Peyer's patch (tissue), 4 donors: ENCODE results near the gene MMEL1. TPM values are rescaled to one million over a fixed set of nuclear protein-coding genes. Genes with fewer than 3 reads are reported as not detected.

Experiments used
- DNase-seq, 3 donors: peaks; one replicate each; pipeline ENCODE4 v3.0.0-alpha.2; 2017 to 2019
- H3K27ac ChIP-seq, 4 donors: fragments of 200-600 bp; sonication (generic); one replicate each; pipeline ENCODE4 v1.5.1; 2016 to 2019
- H3K27me3 ChIP-seq, 2 donors: fragments of 200-600 bp; sonication (generic); one replicate each; pipeline ENCODE4 v1.5.1; 2019
- H3K36me3 ChIP-seq, 3 donors: fragments of 200-600 bp; sonication (generic); one replicate each; pipeline ENCODE4 v1.5.1; 2016 to 2019
- H3K4me1 ChIP-seq, 4 donors: fragments of 200-600 bp; sonication (generic); one replicate each; pipeline ENCODE4 v1.5.1; 2016 to 2019
- H3K4me3 ChIP-seq, 4 donors: fragments of 200-600 bp; sonication (generic); 1 replicate in 3 of 4; 2 replicates in 1 of 4; pipeline ENCODE4 v1.5.1; 2016 to 2019; ENCODE audit warnings: mild to moderate bottlenecking in 1 of 4
- H3K9me3 ChIP-seq, 4 donors: fragments of 200-600 bp; sonication (generic); one replicate each; pipeline ENCODE4 v1.5.1; 2016 to 2019; ENCODE audit warnings: mild to moderate bottlenecking in 1 of 4
- POLR2A ChIP-seq, 2 donors: fragments of 450-650 bp; IDR thresholded peaks; one replicate each; pipeline ENCODE4 v1.5.1; 2017; ENCODE audit warnings: antibody characterized with exemption in 2 of 2, mild to moderate bottlenecking in 2 of 2, moderate library complexity in 2 of 2
- total RNA-seq, 4 donors: library from RNA; depleted of rRNA; stranded (reverse); fragments of >200 nt; gene quantifications; one replicate each; pipeline ENCODE4 v1.1.0, GENCODE V29; 2016
- TF ChIP-seq, protein P1 (sequence below), 6 experiments: fragments of 450-650 bp in 4 of 6; fragments of 200-600 bp in 2 of 6; sonication (generic) in 1 of 6; IDR thresholded peaks; one replicate each; pipeline ENCODE4 v1.5.1; 2017 to 2019; ENCODE audit warnings: antibody characterized with exemption in 6 of 6, mild to moderate bottlenecking in 3 of 6, moderate library complexity in 1 of 6

The MMEL1 gene
- total RNA-seq, 4 donors from 2014 or later: 7.4 to 51.7 (median 27.4) TPM

DNA sequence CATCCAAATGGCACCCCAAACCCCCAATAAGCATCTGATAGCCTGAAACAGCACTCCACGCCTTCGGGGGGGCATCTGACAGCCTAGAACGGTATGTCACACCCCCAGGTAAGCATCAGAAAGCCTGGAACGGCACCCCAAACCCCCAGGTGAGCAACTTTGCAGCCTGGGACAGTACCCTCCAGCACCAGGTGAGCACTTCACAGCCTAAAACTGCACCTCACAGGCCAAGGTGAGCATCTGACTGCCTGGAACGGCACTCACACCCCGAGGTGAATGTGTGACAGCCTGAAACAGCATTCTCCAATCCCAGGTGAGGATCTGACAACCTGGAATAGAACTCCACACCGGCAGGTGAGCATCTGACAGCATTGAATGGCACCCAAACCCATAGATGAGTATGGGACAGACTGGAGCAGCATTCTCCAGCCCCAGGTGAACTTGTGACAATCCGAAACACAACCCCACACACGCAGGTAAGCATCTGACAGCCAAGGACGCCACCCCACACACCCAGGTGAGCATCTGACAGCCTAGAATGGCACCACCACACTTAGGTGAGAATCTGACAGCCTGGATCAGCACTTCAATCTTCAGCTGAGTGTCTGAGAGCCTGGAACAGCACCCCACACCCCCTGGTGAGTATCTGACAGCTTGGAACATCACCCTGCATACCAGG lies 18.3 kb upstream of the MMEL1 start:
- peaks cover 0 to 18% (median 9%) of the 10 kb centered on the region in 4 donors for H3K9me3 ChIP-seq
- H3K4me3 ChIP-seq: no peak overlapping the region
- TF ChIP-seq, protein P1, sequence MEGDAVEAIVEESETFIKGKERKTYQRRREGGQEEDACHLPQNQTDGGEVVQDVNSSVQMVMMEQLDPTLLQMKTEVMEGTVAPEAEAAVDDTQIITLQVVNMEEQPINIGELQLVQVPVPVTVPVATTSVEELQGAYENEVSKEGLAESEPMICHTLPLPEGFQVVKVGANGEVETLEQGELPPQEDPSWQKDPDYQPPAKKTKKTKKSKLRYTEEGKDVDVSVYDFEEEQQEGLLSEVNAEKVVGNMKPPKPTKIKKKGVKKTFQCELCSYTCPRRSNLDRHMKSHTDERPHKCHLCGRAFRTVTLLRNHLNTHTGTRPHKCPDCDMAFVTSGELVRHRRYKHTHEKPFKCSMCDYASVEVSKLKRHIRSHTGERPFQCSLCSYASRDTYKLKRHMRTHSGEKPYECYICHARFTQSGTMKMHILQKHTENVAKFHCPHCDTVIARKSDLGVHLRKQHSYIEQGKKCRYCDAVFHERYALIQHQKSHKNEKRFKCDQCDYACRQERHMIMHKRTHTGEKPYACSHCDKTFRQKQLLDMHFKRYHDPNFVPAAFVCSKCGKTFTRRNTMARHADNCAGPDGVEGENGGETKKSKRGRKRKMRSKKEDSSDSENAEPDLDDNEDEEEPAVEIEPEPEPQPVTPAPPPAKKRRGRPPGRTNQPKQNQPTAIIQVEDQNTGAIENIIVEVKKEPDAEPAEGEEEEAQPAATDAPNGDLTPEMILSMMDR (IDR thresholded peaks at IDR 0.05): no peak
- TF ChIP-seq POLR2A (IDR thresholded peaks at IDR 0.05): no peak
- no peaks in the 10 kb centered on the region for H3K27me3 ChIP-seq
- peak in 2 of 3 donors; percentile 34 to 39 for DNase-seq
- H3K36me3 ChIP-seq: no peaks in the 10 kb centered on the region
- no peak overlapping the region for H3K27ac ChIP-seq
- H3K4me1 ChIP-seq: no peaks in the 10 kb centered on the region

DNA sequence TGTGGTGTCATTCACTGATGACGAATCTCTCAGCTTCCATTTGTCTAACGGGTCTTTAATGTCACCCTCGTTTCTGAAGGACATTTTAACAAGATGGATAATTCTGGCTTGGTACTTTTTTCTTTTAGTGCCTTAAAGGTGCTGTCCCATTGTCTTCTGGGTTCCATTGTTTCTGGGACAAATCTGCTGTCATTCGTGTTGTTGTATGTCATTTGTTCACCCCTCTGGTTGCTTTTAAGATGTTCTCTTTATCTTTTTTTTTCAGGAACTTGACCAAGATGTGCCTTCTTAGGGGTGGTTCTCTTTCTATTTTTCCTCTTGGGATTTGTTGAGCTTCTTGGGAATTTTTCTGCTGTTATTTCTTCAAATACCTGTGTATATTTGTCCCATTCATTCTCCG lies 14.0 kb upstream of the MMEL1 start:
- Histone ChIP-seq H3K4me3 (no peak overlapping the region), H3K4me1 (peaks cover 0 to 13% (median 10%) of the 10 kb centered on the region in 4 donors), H3K27me3 (no peaks in the 10 kb centered on the region), H3K27ac (no peak overlapping the region), H3K9me3 (peaks cover 0 to 19% (median 5%) of the 10 kb centered on the region in 4 donors), H3K36me3 (no peaks in the 10 kb centered on the region)
- TF ChIP-seq, protein P1 (IDR thresholded peaks at IDR 0.05): no peak
- no peak for TF ChIP-seq POLR2A (IDR thresholded peaks at IDR 0.05)
- DNase-seq: no peak

DNA sequence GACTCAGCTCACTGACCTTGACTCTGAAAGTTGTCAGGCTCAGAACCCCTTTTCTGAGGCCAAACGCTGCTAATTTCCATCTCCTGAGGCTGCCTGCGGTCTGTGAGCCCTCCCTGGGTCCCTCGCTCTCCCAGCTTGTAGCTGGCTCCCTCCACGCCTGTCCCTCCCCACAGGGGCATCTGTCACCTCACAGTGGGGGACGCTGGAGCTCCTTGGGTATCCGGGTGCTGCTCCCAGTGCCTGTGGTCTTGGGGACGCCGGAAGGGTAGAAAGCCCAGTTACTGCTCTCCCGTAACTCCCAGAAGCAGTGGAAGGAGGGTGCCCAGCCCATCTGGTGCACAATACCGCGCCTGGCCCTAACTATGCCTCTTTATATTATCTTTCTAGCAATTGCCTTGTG lies 13.0 kb upstream of the MMEL1 start:
- Histone ChIP-seq H3K4me1 (peaks cover 0 to 21% (median 13%) of the 10 kb centered on the region in 4 donors), H3K4me3 (no peak overlapping the region), H3K9me3 (peaks cover 0 to 19% (median 5%) of the 10 kb centered on the region in 4 donors), H3K27ac (no peak overlapping the region), H3K36me3 (no peaks in the 10 kb centered on the region), H3K27me3 (no peaks in the 10 kb centered on the region)
- no peak for TF ChIP-seq POLR2A (IDR thresholded peaks at IDR 0.05)
- TF ChIP-seq, protein P1 (IDR thresholded peaks at IDR 0.05): no peak
- peak in 2 of 3 donors; percentile 24 to 27 for DNase-seq

DNA sequence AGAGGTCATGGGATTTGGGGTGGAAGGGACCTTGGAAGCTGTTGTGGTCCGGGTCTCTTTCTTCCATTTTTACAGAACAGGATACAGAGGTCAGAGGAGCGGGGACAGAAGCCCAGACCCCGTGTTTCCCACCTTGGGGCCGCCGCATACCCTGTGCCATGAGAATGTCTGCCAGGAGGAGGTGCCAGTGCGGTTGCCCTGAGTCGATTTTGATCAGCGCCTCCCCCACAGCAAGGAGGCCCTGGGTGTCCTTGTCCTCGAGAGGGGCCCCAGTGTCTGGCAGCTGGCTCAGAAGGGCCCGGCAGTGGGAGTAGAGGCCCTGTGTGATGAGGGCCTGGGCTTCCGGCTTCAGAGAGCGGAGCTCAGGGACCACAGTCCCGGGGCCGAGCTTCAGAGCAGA lies 12.3 kb upstream of the MMEL1 start:
- H3K36me3 ChIP-seq: no peaks in the 10 kb centered on the region
- TF ChIP-seq, protein P1 (IDR thresholded peaks at IDR 0.05): no peak
- no peak for TF ChIP-seq POLR2A (IDR thresholded peaks at IDR 0.05)
- H3K27ac ChIP-seq: no peak overlapping the region
- peaks cover 0 to 21% (median 13%) of the 10 kb centered on the region in 4 donors for H3K4me1 ChIP-seq
- DNase-seq: peak in 2 of 3 donors; percentile 37 to 43
- H3K4me3 ChIP-seq: no peak overlapping the region
- H3K27me3 ChIP-seq: no peaks in the 10 kb centered on the region
- peaks cover 0 to 19% (median 5%) of the 10 kb centered on the region in 4 donors for H3K9me3 ChIP-seq

DNA sequence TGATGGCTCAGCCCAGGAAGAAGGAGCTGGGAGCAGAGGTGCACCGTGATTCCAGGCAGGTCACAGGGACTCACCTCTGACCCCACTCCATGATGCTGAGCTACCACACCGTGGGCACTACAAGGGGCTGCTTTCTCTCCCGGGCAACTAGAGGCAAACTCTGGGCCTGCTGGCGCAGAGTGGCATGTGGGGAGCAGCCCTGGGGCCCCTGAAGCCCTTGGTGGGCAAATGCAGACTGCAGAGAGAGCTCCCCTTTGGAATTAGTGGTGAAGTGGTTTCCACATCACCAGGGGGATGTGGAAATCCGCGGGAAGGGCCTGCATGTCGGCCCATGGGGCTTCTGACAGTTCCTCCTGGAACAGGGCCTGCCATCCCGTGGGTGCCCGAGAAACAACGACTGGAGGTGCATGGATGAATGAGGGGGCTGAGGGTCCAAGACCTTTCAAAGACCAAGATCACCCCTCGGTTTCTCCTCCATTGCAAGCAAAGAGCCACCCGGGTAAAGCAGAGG lies 11.8 kb upstream of the MMEL1 start:
- no peaks in the 10 kb centered on the region for H3K27me3 ChIP-seq
- H3K9me3 ChIP-seq: peaks cover 0 to 19% (median 5%) of the 10 kb centered on the region in 4 donors
- H3K4me1 ChIP-seq: peaks cover 0 to 21% (median 13%) of the 10 kb centered on the region in 4 donors
- DNase-seq: peak in 1 of 3 donors; percentile 38
- no peak overlapping the region for H3K27ac ChIP-seq
- no peaks in the 10 kb centered on the region for H3K36me3 ChIP-seq
- no peak overlapping the region for H3K4me3 ChIP-seq
- TF ChIP-seq POLR2A (IDR thresholded peaks at IDR 0.05): no peak

DNA sequence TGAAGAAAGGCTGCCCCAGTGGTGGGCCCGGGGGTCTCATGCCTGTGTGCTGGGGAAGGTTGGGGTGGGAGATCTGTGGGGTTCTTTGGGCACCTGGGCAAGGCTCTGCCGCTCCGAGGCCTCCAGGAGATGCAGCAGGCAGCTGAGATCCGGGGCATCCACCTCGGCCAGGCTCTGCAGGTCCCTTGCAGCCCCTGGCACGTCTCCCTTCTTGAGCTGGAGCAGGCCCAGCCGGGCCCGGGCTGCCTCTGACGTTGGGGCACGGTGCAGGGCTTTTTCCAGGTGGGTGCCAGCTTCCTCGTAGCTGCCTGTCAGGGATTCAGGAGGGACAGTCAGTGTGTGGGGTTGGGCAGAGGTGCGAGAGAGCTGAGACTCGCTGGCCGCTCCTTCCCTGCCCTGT lies 11.4 kb upstream of the MMEL1 start:
- no peak overlapping the region for H3K27ac ChIP-seq
- H3K27me3 ChIP-seq: no peaks in the 10 kb centered on the region
- peak in 2 of 3 donors; percentile 43 to 45 for DNase-seq
- no peaks in the 10 kb centered on the region for H3K36me3 ChIP-seq
- peaks cover 0 to 21% (median 13%) of the 10 kb centered on the region in 4 donors for H3K4me1 ChIP-seq
- no peak overlapping the region for H3K4me3 ChIP-seq
- peaks cover 0 to 19% (median 5%) of the 10 kb centered on the region in 4 donors for H3K9me3 ChIP-seq
- no peak for TF ChIP-seq POLR2A (IDR thresholded peaks at IDR 0.05)
- TF ChIP-seq, protein P1 (IDR thresholded peaks at IDR 0.05): no peak
